ENCODE results near the gene ICAM3.

DNA sequence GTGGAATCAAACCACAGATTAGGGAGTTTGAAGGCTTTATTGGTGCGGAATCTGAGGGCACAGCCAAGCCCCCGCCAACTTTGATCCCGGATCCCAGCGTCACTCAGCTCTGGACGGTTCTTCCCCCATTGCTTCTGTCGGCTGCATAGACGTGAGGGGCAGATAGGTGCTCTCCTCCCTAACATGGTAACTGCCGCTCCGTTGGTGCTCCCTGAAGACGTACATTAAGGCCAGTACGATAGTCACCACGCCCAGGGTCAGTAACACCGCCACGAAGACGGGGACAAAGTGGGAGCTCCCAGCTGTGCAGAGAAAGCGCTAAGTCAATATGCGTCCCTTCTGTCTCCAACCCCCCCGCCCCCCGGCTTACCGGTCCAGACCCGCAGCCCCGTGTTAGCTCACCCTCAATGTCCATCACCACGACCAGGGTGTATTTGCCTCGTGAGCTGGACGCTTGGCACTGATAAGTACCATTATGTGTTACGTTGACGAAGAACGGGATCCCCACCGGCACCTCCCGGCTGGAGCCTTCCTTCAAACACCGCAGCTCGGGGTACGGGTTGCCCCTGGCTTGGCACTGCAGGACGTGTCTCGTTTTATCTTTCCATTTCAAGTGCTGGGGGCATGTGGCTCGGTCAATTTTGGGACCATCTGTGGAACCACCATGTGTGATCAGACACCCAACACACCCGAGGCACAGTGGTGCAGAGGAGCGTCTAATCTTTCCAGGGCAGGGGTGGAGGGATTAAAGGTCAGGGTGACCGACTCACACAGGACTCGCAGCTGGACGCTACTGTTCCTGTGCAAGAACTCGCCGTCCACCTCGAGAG is 5.5 kb downstream of the ICAM3 start:
- no peak for TF ChIP-seq E2F4 (IDR thresholded peaks at IDR 0.05; ENCODE audit: low read depth, low read length)
- no peak for TF ChIP-seq CEBPZ (IDR thresholded peaks at IDR 0.05; ENCODE audit: low read depth, low read length)
- TF ChIP-seq, protein P1, sequence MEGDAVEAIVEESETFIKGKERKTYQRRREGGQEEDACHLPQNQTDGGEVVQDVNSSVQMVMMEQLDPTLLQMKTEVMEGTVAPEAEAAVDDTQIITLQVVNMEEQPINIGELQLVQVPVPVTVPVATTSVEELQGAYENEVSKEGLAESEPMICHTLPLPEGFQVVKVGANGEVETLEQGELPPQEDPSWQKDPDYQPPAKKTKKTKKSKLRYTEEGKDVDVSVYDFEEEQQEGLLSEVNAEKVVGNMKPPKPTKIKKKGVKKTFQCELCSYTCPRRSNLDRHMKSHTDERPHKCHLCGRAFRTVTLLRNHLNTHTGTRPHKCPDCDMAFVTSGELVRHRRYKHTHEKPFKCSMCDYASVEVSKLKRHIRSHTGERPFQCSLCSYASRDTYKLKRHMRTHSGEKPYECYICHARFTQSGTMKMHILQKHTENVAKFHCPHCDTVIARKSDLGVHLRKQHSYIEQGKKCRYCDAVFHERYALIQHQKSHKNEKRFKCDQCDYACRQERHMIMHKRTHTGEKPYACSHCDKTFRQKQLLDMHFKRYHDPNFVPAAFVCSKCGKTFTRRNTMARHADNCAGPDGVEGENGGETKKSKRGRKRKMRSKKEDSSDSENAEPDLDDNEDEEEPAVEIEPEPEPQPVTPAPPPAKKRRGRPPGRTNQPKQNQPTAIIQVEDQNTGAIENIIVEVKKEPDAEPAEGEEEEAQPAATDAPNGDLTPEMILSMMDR (IDR thresholded peaks at IDR 0.05 in 2 of 3, conservative IDR thresholded peaks at IDR 0.05 in 1 of 3; ENCODE audit: control insufficient read depth in 2 of 3, extremely low read depth in 1 of 3, insufficient read depth in 1 of 3, low read depth in 3 of 3, low read length in 3 of 3) = no peak
- TF ChIP-seq POLR2A (IDR thresholded peaks at IDR 0.05; ENCODE audit: low read depth, low read length) = no peak
- no peak for TF ChIP-seq CUX1 (IDR thresholded peaks at IDR 0.05; ENCODE audit: insufficient replicate concordance, low read depth, low read length)
- no peak for TF ChIP-seq BCL11A (IDR thresholded peaks at IDR 0.05; ENCODE audit: low read depth, low read length)
- TF ChIP-seq ZZZ3 (IDR thresholded peaks at IDR 0.05; ENCODE audit: control insufficient read depth, insufficient read length, low read depth) = no peak
- TF ChIP-seq, protein P2, sequence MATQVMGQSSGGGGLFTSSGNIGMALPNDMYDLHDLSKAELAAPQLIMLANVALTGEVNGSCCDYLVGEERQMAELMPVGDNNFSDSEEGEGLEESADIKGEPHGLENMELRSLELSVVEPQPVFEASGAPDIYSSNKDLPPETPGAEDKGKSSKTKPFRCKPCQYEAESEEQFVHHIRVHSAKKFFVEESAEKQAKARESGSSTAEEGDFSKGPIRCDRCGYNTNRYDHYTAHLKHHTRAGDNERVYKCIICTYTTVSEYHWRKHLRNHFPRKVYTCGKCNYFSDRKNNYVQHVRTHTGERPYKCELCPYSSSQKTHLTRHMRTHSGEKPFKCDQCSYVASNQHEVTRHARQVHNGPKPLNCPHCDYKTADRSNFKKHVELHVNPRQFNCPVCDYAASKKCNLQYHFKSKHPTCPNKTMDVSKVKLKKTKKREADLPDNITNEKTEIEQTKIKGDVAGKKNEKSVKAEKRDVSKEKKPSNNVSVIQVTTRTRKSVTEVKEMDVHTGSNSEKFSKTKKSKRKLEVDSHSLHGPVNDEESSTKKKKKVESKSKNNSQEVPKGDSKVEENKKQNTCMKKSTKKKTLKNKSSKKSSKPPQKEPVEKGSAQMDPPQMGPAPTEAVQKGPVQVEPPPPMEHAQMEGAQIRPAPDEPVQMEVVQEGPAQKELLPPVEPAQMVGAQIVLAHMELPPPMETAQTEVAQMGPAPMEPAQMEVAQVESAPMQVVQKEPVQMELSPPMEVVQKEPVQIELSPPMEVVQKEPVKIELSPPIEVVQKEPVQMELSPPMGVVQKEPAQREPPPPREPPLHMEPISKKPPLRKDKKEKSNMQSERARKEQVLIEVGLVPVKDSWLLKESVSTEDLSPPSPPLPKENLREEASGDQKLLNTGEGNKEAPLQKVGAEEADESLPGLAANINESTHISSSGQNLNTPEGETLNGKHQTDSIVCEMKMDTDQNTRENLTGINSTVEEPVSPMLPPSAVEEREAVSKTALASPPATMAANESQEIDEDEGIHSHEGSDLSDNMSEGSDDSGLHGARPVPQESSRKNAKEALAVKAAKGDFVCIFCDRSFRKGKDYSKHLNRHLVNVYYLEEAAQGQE (IDR thresholded peaks at IDR 0.05; ENCODE audit: low read depth, low read length) = no peak
- no peak for TF ChIP-seq CEBPB (IDR thresholded peaks at IDR 0.05; ENCODE audit: borderline replicate concordance in 1 of 2, low read depth in 2 of 2, low read length in 2 of 2)
- TF ChIP-seq RBBP5 (conservative IDR thresholded peaks at IDR 0.05) = no peak
